H1 (cell line): Measurements from ENCODE around the gene ABI1. TPM values are rescaled to one million over a fixed set of nuclear protein-coding genes. Genes with fewer than 3 reads are reported as not detected.

Experiments
- CTCF ChIA-PET: fragments of 300-600 bp; sonication (Branson Sonifier 250); formaldehyde crosslinking; loops from one replicate; lab custom pipeline; 2021; ENCODE audit not compliant: partially characterized antibody; lab: Charles Lee
- POLR2A ChIA-PET: fragments of 300-600 bp; sonication (Branson Sonifier 250); formaldehyde crosslinking; loops from one replicate; lab custom pipeline; 2021; ENCODE audit warnings: inconsistent platforms; ENCODE audit not compliant: partially characterized antibody; lab: Charles Lee
- DNase-seq, 2 experiments: peaks; one replicate each; pipeline versions ENCODE4 v3.0.0 to v3.0.0-alpha.2; 2010 to 2022; ENCODE audit warnings: low spot score in 2 of 2, low read depth in 1 of 2, mixed read lengths in 1 of 2
- FAIRE-seq: peaks from 2 replicates; lab custom pipeline; 2011; peaks lifted over from hg19 to GRCh38; lab: Jason Lieb, UNC
- H2AFZ ChIP-seq: 2 replicates; pipeline ENCODE4 v1.8.1; 2012; ENCODE audit warnings: low read length, inconsistent platforms
- H2AK5ac ChIP-seq: 2 replicates; pipeline ENCODE4 v1.6.1; 2013; ENCODE audit warnings: low read depth, low read length
- H2BK120ac ChIP-seq: replicated peaks from 2 replicates; pipeline ENCODE3; 2013; ENCODE audit warnings: low read depth, low read length, inconsistent platforms
- H2BK12ac ChIP-seq: 2 replicates; pipeline ENCODE4 v1.6.1; 2013; ENCODE audit warnings: low read depth, low read length
- H2BK15ac ChIP-seq: 2 replicates; pipeline ENCODE4 v1.6.1; 2013; ENCODE audit warnings: low read length
- H2BK20ac ChIP-seq: 2 replicates; pipeline ENCODE4 v1.6.1; 2013; ENCODE audit warnings: low read length
- H2BK5ac ChIP-seq: 2 replicates; pipeline ENCODE4 v1.6.1; 2013; ENCODE audit warnings: low read depth, low read length
- H3K14ac ChIP-seq: 2 replicates; pipeline ENCODE4 v1.6.1; 2013; ENCODE audit warnings: inconsistent platforms; ENCODE audit not compliant: insufficient read length
- H3K18ac ChIP-seq: 2 replicates; pipeline ENCODE4 v1.6.1; 2013; ENCODE audit warnings: low read length; ENCODE audit errors: extremely low read depth
- H3K23ac ChIP-seq: 2 replicates; pipeline ENCODE4 v1.6.1; 2013; ENCODE audit warnings: inconsistent platforms; ENCODE audit not compliant: insufficient read length
- H3K23me2 ChIP-seq: 2 replicates; pipeline ENCODE4 v1.6.1; 2013; ENCODE audit warnings: low read depth, low read length
- H3K27ac ChIP-seq: 2 replicates; pipeline ENCODE4 v1.6.1; 2011; ENCODE audit warnings: low read depth, low read length, inconsistent platforms
- H3K27me3 ChIP-seq, 4 experiments: replicated peaks in 1 of 4; 1 replicate in 1 of 4; 2 replicates in 3 of 4; pipeline versions ENCODE4 v1.6.1 to v1.8.1; 2011 to 2013; ENCODE audit warnings: low read length in 3 of 4, mild to moderate bottlenecking in 3 of 4, inconsistent platforms in 2 of 4, mixed read lengths in 2 of 4, moderate library complexity in 1 of 4; ENCODE audit not compliant: control insufficient read depth in 3 of 4, insufficient read depth in 3 of 4; ENCODE audit errors: extremely low read depth in 1 of 4
- H3K36me3 ChIP-seq, 4 experiments: 2 replicates each; pipeline versions ENCODE4 v1.6.1 to v1.8.1; 2011 to 2013; ENCODE audit warnings: mild to moderate bottlenecking in 4 of 4, low read length in 3 of 4, moderate library complexity in 2 of 4, control low read depth in 1 of 4, inconsistent platforms in 1 of 4; ENCODE audit not compliant: insufficient read depth in 4 of 4, control insufficient read depth in 2 of 4
- H3K4ac ChIP-seq: replicated peaks from 2 replicates; pipeline ENCODE3; 2013; ENCODE audit warnings: low read length, low read depth, mixed read lengths, inconsistent platforms; ENCODE audit not compliant: insufficient read length
- H3K4me1 ChIP-seq, 4 experiments: replicated peaks in 1 of 4; 1 replicate in 1 of 4; 2 replicates in 3 of 4; pipeline versions ENCODE4 v1.6.1 to v1.8.1; 2011 to 2013; ENCODE audit warnings: low read length in 3 of 4, inconsistent platforms in 2 of 4, mixed read lengths in 1 of 4; ENCODE audit not compliant: insufficient read depth in 4 of 4, control insufficient read depth in 3 of 4
- H3K4me2 ChIP-seq, 2 experiments: 2 replicates each; pipeline versions ENCODE4 v1.6.1 to v1.8.1; 2011 to 2013; ENCODE audit warnings: low read depth in 2 of 2, low read length in 2 of 2, control low read depth in 1 of 2, inconsistent platforms in 1 of 2, mild to moderate bottlenecking in 1 of 2; ENCODE audit not compliant: insufficient read depth in 1 of 2
- H3K4me3 ChIP-seq, 4 experiments: fragments of 200-600, 300-600 bp in 1 of 4; sonication (generic), shearing (Covaris generic), sonication (Bioruptor Twin) in 1 of 4; 2 replicates each; pipeline versions ENCODE4 v1.5.1 to v1.8.1; 2011 to 2016; ENCODE audit warnings: low read length in 4 of 4, low read depth in 3 of 4, control low read depth in 2 of 4, inconsistent platforms in 2 of 4, mild to moderate bottlenecking in 2 of 4, mixed read lengths in 1 of 4, moderate library complexity in 1 of 4; ENCODE audit not compliant: insufficient read depth in 2 of 4; ENCODE audit errors: extremely low read depth in 1 of 4
- H3K56ac ChIP-seq: replicated peaks from 2 replicates; pipeline ENCODE3; 2013; ENCODE audit warnings: low read depth, mild to moderate bottlenecking, mixed read lengths, low read length, inconsistent platforms; ENCODE audit not compliant: insufficient read length
- H3K79me1 ChIP-seq: 2 replicates; pipeline ENCODE4 v1.6.1; 2013; ENCODE audit warnings: low read depth, low read length, control low read depth
- H3K79me2 ChIP-seq, 2 experiments: 2 replicates each; pipeline versions ENCODE4 v1.6.1 to v1.8.1; 2012 to 2013; ENCODE audit warnings: low read length in 2 of 2, mild to moderate bottlenecking in 2 of 2, inconsistent platforms in 1 of 2; ENCODE audit not compliant: insufficient read depth in 2 of 2, control insufficient read depth in 1 of 2
- H3K9ac ChIP-seq, 4 experiments: replicated peaks in 1 of 4; 1 replicate in 1 of 4; 2 replicates in 3 of 4; pipeline versions ENCODE4 v1.6.1 to v1.8.1; 2011 to 2013; ENCODE audit warnings: low read depth in 3 of 4, low read length in 3 of 4, control low read depth in 2 of 4, mild to moderate bottlenecking in 2 of 4, moderate library complexity in 2 of 4, inconsistent platforms in 1 of 4; ENCODE audit errors: extremely low read depth in 1 of 4
- H3K9me3 ChIP-seq, 2 experiments: 2 replicates each; pipeline versions ENCODE4 v1.6.1 to v1.8.1; 2012 to 2013; ENCODE audit warnings: mild to moderate bottlenecking in 2 of 2, moderate library complexity in 2 of 2, control low read depth in 1 of 2, inconsistent platforms in 1 of 2, low read depth in 1 of 2, low read length in 1 of 2, mixed read lengths in 1 of 2; ENCODE audit not compliant: insufficient read depth in 2 of 2
- H4K20me1 ChIP-seq, 2 experiments: replicated peaks in 1 of 2; 2 replicates each; pipeline versions ENCODE3 to v1.8.1; 2011 to 2013; ENCODE audit warnings: inconsistent platforms in 2 of 2, low read length in 2 of 2, mild to moderate bottlenecking in 1 of 2; ENCODE audit not compliant: insufficient read depth in 2 of 2, control insufficient read depth in 1 of 2
- H4K5ac ChIP-seq: 2 replicates; pipeline ENCODE4 v1.6.1; 2013; ENCODE audit warnings: low read length, low read depth, mixed read lengths, inconsistent platforms; ENCODE audit not compliant: insufficient read length
- H4K8ac ChIP-seq: 2 replicates; pipeline ENCODE4 v1.8.0; 2013; ENCODE audit warnings: mild to moderate bottlenecking, moderate library complexity, low read length, inconsistent platforms; ENCODE audit not compliant: insufficient read depth; ENCODE audit errors: extremely low read depth
- H4K91ac ChIP-seq: replicated peaks from 2 replicates; pipeline ENCODE3; 2013; ENCODE audit warnings: low read length, mixed read lengths, inconsistent platforms; ENCODE audit not compliant: insufficient read length
- ATF2 ChIP-seq: IDR thresholded peaks from 2 replicates; pipeline ENCODE4 v1.6.1; 2012; ENCODE audit warnings: low read length, inconsistent platforms
- BACH1 ChIP-seq: IDR thresholded peaks from 2 replicates; pipeline ENCODE4 v1.6.1; 2012; ENCODE audit warnings: low read length, improper control_type of control experiment
- BRCA1 ChIP-seq: IDR thresholded peaks from 2 replicates; pipeline ENCODE4 v1.6.1; 2012; ENCODE audit warnings: low read depth, low read length, improper control_type of control experiment
- CEBPB ChIP-seq: IDR thresholded peaks from 2 replicates; pipeline ENCODE4 v1.6.1; 2012; ENCODE audit warnings: low read depth, low read length
- POLR2A ChIP-seq, 2 experiments: IDR thresholded peaks; 1 replicate in 1 of 2; 2 replicates in 1 of 2; pipeline ENCODE4 v1.6.1; 2011; ENCODE audit warnings: low read depth in 2 of 2, low read length in 2 of 2, mild to moderate bottlenecking in 2 of 2; ENCODE audit errors: control extremely low read depth in 1 of 2
- POU5F1 ChIP-seq: IDR thresholded peaks from 2 replicates; pipeline ENCODE4 v1.6.1; 2011; ENCODE audit warnings: low read depth, mild to moderate bottlenecking, low read length, moderate library complexity
- SIX5 ChIP-seq: IDR thresholded peaks from 2 replicates; pipeline ENCODE4 v1.6.1; 2011; ENCODE audit warnings: mild to moderate bottlenecking, low read depth, low read length
- SP1 ChIP-seq: IDR thresholded peaks from 2 replicates; pipeline ENCODE4 v1.6.1; 2011; ENCODE audit warnings: low read depth, low read length
- WGBS, 2 experiments: shearing (Covaris generic) in 1 of 2; methylation state at CpG; one replicate each; pipeline versions ENCODE4 v1.1.6 to v1.1.7; 2013 to 2015; ENCODE audit warnings: low lambda C conversion rate in 2 of 2, mixed read lengths in 2 of 2, inconsistent platforms in 1 of 2, low coverage in 1 of 2, missing lambda C conversion rate in 1 of 2; ENCODE audit not compliant: insufficient replicate concordance in 2 of 2, insufficient coverage in 1 of 2, insufficient read length in 1 of 2; ENCODE audit errors: extremely low coverage in 1 of 2, missing lambda C conversion rate in 1 of 2; 5-methylcytosine and 5-hydroxymethylcytosine counted together
- polyA plus RNA-seq, 7 experiments: library from polyadenylated mRNA; depleted of rRNA in 3 of 7; stranded (reverse) in 5 of 7; unstranded in 2 of 7; fragments of >200 nt in 5 of 7; fragments of 200-250 nt in 2 of 7; gene quantifications; 1 replicate in 5 of 7; 2 replicates in 1 of 7; 4 replicates in 1 of 7; pipeline versions ENCODE4 v1.2.1 to v1.2.3, GENCODE V29; 2011 to 2013; ENCODE audit warnings: missing spikeins in 2 of 7, mixed read lengths in 2 of 7
- total RNA-seq: library from RNA; stranded (reverse); fragmentation: NEBNext Ultra II Directional; extraction: Animal tissue kit (Norgen Biotek cat#: 25700); gene quantifications from 2 replicates; pipeline ENCODE4 v1.2.1, GENCODE V29; 2021

ABI1 gene
- total and polyA plus RNA-seq, 2 of the 8 experiments (the other 6 are each of a cell fraction or from before 2014, with no cell fraction given), result 35.4 to 37.0 TPM

- CTCF ChIA-PET, result no interaction called here
- Histone ChIP-seq H3K9me3 (peaks cover 4 to 9% of the 10 kb centered on the region in 2 experiments; a peak in 2 of 4 replicates), H2BK20ac (no peak overlapping the region), H4K8ac (no peak overlapping the region), H3K4me3 (no peak overlapping the region), H2BK12ac (no peak overlapping the region), H3K56ac (no peak overlapping the region), H3K36me3 (no peaks in the 10 kb centered on the region), H2BK15ac (no peak overlapping the region), H3K27me3 (no peaks in the 10 kb centered on the region), H3K4me2 (no peak overlapping the region), H3K27ac (no peak overlapping the region), H3K9ac (no peak overlapping the region), H3K23ac (no peak overlapping the region), H3K4me1 (peaks cover 2 to 10% (median 6%) of the 10 kb centered on the region in 4 experiments; a peak in 5 of 7 replicates), H3K4ac (no peak overlapping the region), H2BK5ac (no peak overlapping the region), H3K14ac (no peak overlapping the region), H3K18ac (no peak overlapping the region), H3K79me2 (peaks cover 0 to 86% of the 10 kb centered on the region in 2 experiments; a peak in 3 of 4 replicates), H4K91ac (no peak overlapping the region), H3K23me2 (no peaks in the 10 kb centered on the region), H3K79me1 (peaks cover 2% of the 10 kb centered on the region; the same call in 1 of the 2 replicates), H4K5ac (no peak overlapping the region), H2AFZ (no peak overlapping the region), H2AK5ac (no peak overlapping the region), H4K20me1 (peaks cover 0 to 3% of the 10 kb centered on the region in 2 experiments), H2BK120ac (no peak overlapping the region)
- POLR2A ChIA-PET, result no interaction called here
- no peak for DNase-seq
- 89% methylated on average over 7 of the region's 7 CpGs; no CpG with 5 or more reads in 1 of the 2 experiments for WGBS, 2 experiments
- FAIRE-seq, result no peak
- TF ChIP-seq SP1 (no peak), BRCA1 (no peak), BACH1 (no peak), ATF2 (no peak), CEBPB (no peak), POU5F1 (no peak), POLR2A (IDR thresholded peaks at IDR 0.05; ENCODE audit: control extremely low read depth in 1 of 2, low read depth in 2 of 2, low read length in 2 of 2) (no peak), SIX5 (no peak)
Measured at GRCh38 chr10:26800468-26800867, 60.3 kb downstream of the ABI1 start.
